Hepatocyte (in vitro differentiated cells): ENCODE results near the gene ZHX3. TPM values are rescaled to one million over a fixed set of nuclear protein-coding genes. Genes with fewer than 3 reads are reported as not detected.

Experiments used
- DNase-seq: peaks from one replicate; pipeline ENCODE4 v3.0.0-alpha.2; 2016; ENCODE audit warnings: low spot score
- H2AFZ ChIP-seq: fragments of 200-600 bp; sonication (generic); 2 replicates; pipeline ENCODE4 v1.6.0; 2016; ENCODE audit warnings: antibody characterized with exemption, mild to moderate bottlenecking
- H3K27ac ChIP-seq: fragments of 200-600 bp; sonication (generic); 2 replicates; pipeline ENCODE4 v1.5.1; 2016; ENCODE audit warnings: mild to moderate bottlenecking
- H3K27me3 ChIP-seq: fragments of 200-600 bp; sonication (generic); 2 replicates; pipeline ENCODE4 v1.6.1; 2016
- H3K36me3 ChIP-seq: fragments of 200-600 bp; sonication (generic); replicated peaks from 2 replicates; pipeline ENCODE4 v1.5.1; 2016; ENCODE audit warnings: low read depth; ENCODE audit not compliant: insufficient read depth
- H3K4me1 ChIP-seq: fragments of 200-600 bp; sonication (generic); 2 replicates; pipeline ENCODE4 v1.5.1; 2016; ENCODE audit warnings: mild to moderate bottlenecking, moderate library complexity; ENCODE audit not compliant: insufficient read depth
- H3K4me2 ChIP-seq: fragments of 200-600 bp; sonication (generic); 2 replicates; pipeline ENCODE4 v1.6.0; 2016
- H3K4me3 ChIP-seq: fragments of 200-600 bp; sonication (generic); 2 replicates; pipeline ENCODE4 v1.5.1; 2016; ENCODE audit warnings: mild to moderate bottlenecking
- H3K79me2 ChIP-seq: fragments of 200-600 bp; sonication (generic); 2 replicates; pipeline ENCODE4 v1.6.0; 2017; ENCODE audit warnings: mild to moderate bottlenecking
- H3K9me2 ChIP-seq: fragments of 200-600 bp; sonication (generic); replicated peaks from 2 replicates; pipeline ENCODE4 v1.6.0; 2017; ENCODE audit warnings: mild to moderate bottlenecking; ENCODE audit not compliant: insufficient read depth
- H3K9me3 ChIP-seq: fragments of 200-600 bp; sonication (generic); 2 replicates; pipeline ENCODE4 v1.5.1; 2016; ENCODE audit warnings: low read depth, mild to moderate bottlenecking
- H4K20me1 ChIP-seq: fragments of 200-600 bp; sonication (generic); 2 replicates; pipeline ENCODE4 v1.6.0; 2016; ENCODE audit warnings: mild to moderate bottlenecking; ENCODE audit not compliant: insufficient read depth, poor library complexity, severe bottlenecking
- CTCF ChIP-seq: fragments of 200-600 bp; sonication (generic); IDR thresholded peaks from 2 replicates; pipeline ENCODE4 v1.5.1; 2016; ENCODE audit warnings: antibody characterized with exemption, mild to moderate bottlenecking; ENCODE audit not compliant: poor library complexity
- EZH2 ChIP-seq: fragments of 200-600 bp; sonication (generic); IDR thresholded peaks from 2 replicates; pipeline ENCODE4 v1.6.1; 2016; ENCODE audit warnings: antibody characterized with exemption, mild to moderate bottlenecking, borderline replicate concordance
- EZH2phosphoT487 ChIP-seq: fragments of 200-600 bp; sonication (generic); IDR thresholded peaks from one replicate; pipeline ENCODE4 v1.6.1; 2018; ENCODE audit warnings: antibody characterized with exemption, mild to moderate bottlenecking, low read depth, moderate library complexity; ENCODE audit not compliant: unreplicated experiment, severe bottlenecking
- WGBS: methylation state at CpG from one replicate; pipeline ENCODE4 v1.1.6; 2016; ENCODE audit warnings: low lambda C conversion rate; ENCODE audit errors: missing lambda C conversion rate; 5-methylcytosine and 5-hydroxymethylcytosine counted together
- polyA plus RNA-seq: library from polyadenylated mRNA; unstranded; fragments of >200 nt; fragmentation: Nextera tagmentation; extraction: Ambion mirVana; gene quantifications from 2 replicates; pipeline ENCODE4 v1.2.1, GENCODE V29; 2016
- total RNA-seq: library from RNA; depleted of rRNA; stranded (reverse); fragments of >200 nt; gene quantifications from 2 replicates; pipeline ENCODE4 v1.2.3, GENCODE V29; 2014

ZHX3 gene
- total and polyA plus RNA-seq, 2 experiments from 2014 or later: 15.0 to 19.7 TPM

- 52% methylated on average over 3 of the region's 3 CpGs for WGBS
- no peaks in the 10 kb centered on the region for H3K9me2 ChIP-seq
- no peak for DNase-seq
- H3K27me3 ChIP-seq: no peaks in the 10 kb centered on the region
- H2AFZ ChIP-seq: no peak overlapping the region
- no peaks in the 10 kb centered on the region for H4K20me1 ChIP-seq
- H3K27ac ChIP-seq: peak overlapping the region; percentile 86
- H3K4me3 ChIP-seq: no peak overlapping the region
- peaks cover 88% of the 10 kb centered on the region for H3K79me2 ChIP-seq
- peak overlapping the region; percentile 47 for H3K4me2 ChIP-seq
- no peak for TF ChIP-seq EZH2phosphoT487
- no peak for TF ChIP-seq EZH2
- TF ChIP-seq CTCF: no peak
- H3K4me1 ChIP-seq: peaks cover 14% of the 10 kb centered on the region
- no peaks in the 10 kb centered on the region for H3K9me3 ChIP-seq
- no peaks in the 10 kb centered on the region for H3K36me3 ChIP-seq
Observed at GRCh38 chr20:41308726-41309413, 8.7 kb downstream of the ZHX3 start.

GRCh38 chr20:41308290-41308711 is 9.2 kb downstream of the ZHX3 start:
- Histone ChIP-seq H4K20me1 (no peaks in the 10 kb centered on the region), H3K9me3 (no peaks in the 10 kb centered on the region), H2AFZ (no peak overlapping the region), H3K79me2 (peaks cover 89% of the 10 kb centered on the region), H3K27ac (peak overlapping the region; percentile 86), H3K4me3 (no peak overlapping the region), H3K4me1 (peaks cover 14% of the 10 kb centered on the region), H3K36me3 (no peaks in the 10 kb centered on the region), H3K4me2 (peak overlapping the region; percentile 47), H3K27me3 (no peaks in the 10 kb centered on the region), H3K9me2 (no peaks in the 10 kb centered on the region)
- no peak for TF ChIP-seq CTCF
- DNase-seq: peak; percentile 29
- WGBS: 28% methylated on average over 1 of the region's 1 CpG

GRCh38 chr20:41307021-41307420 is 10.5 kb downstream of the ZHX3 start:
- Histone ChIP-seq H3K27me3 (no peaks in the 10 kb centered on the region), H3K36me3 (no peaks in the 10 kb centered on the region), H3K79me2 (peaks cover 88% of the 10 kb centered on the region), H3K9me2 (no peaks in the 10 kb centered on the region), H3K27ac (no peak overlapping the region), H4K20me1 (no peaks in the 10 kb centered on the region), H2AFZ (no peak overlapping the region), H3K4me2 (no peak overlapping the region), H3K4me1 (peaks cover 14% of the 10 kb centered on the region), H3K9me3 (no peaks in the 10 kb centered on the region), H3K4me3 (no peak overlapping the region)
- WGBS: 90% methylated on average over 1 of the region's 1 CpG
- no peak for DNase-seq
- TF ChIP-seq CTCF: no peak
- TF ChIP-seq EZH2phosphoT487: no peak
- TF ChIP-seq EZH2: no peak
